Nephron progenitor cell (in vitro differentiated cells): Measurements from ENCODE around the gene WNT11.

ENCODE experiments used
- DNase-seq: peaks from one replicate; pipeline ENCODE4 v3.0.0; 2021
- H3K27ac Mint-ChIP-seq: 2 replicates; pipeline ENCODE4 v1.8.0; 2021; ENCODE audit warnings: mild to moderate bottlenecking, moderate library complexity, mixed read lengths
- H3K27me3 Mint-ChIP-seq: 2 replicates; pipeline ENCODE4 v1.8.0; 2021; ENCODE audit warnings: mild to moderate bottlenecking, low read depth, mixed read lengths; ENCODE audit not compliant: poor library complexity
- H3K36me3 Mint-ChIP-seq: 2 replicates; pipeline ENCODE4 v1.8.0; 2021; ENCODE audit warnings: low read depth, mixed read lengths
- H3K4me1 Mint-ChIP-seq: 2 replicates; pipeline ENCODE4 v1.8.0; 2021; ENCODE audit warnings: mixed read lengths
- H3K4me3 Mint-ChIP-seq: 2 replicates; pipeline ENCODE4 v1.8.0; 2021; ENCODE audit warnings: mild to moderate bottlenecking, moderate library complexity, mixed read lengths
- H3K9me3 Mint-ChIP-seq: 2 replicates; pipeline ENCODE4 v1.8.0; 2021; ENCODE audit warnings: mild to moderate bottlenecking, moderate library complexity, mixed read lengths
- TF ChIP-seq, protein P1 (sequence below): fragments of 200-600 bp; sonication (generic); IDR thresholded peaks from 2 replicates; pipeline ENCODE4 v1.5.0; 2021; ENCODE audit warnings: antibody characterized with exemption

WNT11 gene

DNA sequence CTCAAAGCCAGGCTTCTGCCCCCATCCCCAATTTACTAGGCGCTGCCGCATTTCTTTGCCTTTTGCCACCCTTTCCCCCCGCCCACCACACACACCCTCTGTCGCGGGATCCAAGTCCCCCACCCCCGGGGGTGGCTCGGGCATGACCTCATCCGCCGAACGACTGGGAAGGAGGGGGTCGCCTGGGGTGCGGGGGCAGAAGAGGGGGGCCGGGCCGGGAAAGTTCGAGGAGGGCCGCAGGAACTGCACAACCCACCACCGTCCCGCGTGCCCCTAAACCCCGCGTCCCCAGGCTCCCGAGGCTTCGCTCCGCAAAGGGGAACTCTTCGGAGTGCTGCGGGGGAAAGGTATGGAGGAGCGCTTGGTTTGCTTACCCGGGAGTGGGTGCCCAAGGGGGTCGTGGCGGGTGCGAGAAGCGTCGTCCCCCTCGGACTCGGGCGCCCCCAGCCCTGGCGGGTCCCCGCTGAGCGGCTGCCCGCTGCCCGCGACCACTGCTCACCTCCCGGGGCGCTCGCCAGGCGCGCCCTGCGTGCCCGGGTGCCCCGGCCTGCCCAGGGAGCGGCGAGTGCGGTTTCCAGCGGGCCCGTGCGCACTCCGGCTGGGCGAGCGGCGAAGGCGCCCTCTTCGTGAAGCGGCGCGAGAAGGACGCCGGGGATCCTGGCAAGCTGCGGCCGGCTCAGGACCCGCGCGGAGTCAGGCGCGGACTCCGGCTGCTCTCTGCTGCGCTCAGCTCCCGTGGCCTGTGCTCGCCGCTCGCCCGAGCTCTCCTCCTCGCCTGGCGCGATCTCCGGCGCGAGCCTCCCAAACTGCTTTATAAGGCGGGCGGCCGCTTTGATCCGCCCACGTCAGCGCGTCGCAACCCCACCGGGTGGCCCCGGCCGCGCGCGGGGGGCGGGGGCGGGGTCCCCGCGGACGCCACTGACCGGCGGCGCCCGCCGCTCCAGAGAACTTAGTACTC, 4.0 kb upstream of the WNT11 start:
- peak overlapping the region; percentile 78 for H3K4me3 Mint-ChIP-seq
- H3K9me3 Mint-ChIP-seq, result no peaks in the 10 kb centered on the region
- H3K27me3 Mint-ChIP-seq, result peaks cover 93% of the 10 kb centered on the region
- no peak overlapping the region for H3K27ac Mint-ChIP-seq
- DNase-seq, result peak; percentile 73
- TF ChIP-seq, protein P1, sequence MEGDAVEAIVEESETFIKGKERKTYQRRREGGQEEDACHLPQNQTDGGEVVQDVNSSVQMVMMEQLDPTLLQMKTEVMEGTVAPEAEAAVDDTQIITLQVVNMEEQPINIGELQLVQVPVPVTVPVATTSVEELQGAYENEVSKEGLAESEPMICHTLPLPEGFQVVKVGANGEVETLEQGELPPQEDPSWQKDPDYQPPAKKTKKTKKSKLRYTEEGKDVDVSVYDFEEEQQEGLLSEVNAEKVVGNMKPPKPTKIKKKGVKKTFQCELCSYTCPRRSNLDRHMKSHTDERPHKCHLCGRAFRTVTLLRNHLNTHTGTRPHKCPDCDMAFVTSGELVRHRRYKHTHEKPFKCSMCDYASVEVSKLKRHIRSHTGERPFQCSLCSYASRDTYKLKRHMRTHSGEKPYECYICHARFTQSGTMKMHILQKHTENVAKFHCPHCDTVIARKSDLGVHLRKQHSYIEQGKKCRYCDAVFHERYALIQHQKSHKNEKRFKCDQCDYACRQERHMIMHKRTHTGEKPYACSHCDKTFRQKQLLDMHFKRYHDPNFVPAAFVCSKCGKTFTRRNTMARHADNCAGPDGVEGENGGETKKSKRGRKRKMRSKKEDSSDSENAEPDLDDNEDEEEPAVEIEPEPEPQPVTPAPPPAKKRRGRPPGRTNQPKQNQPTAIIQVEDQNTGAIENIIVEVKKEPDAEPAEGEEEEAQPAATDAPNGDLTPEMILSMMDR, result no peak
- H3K36me3 Mint-ChIP-seq, result no peaks in the 10 kb centered on the region
- peaks cover 15% of the 10 kb centered on the region for H3K4me1 Mint-ChIP-seq

DNA sequence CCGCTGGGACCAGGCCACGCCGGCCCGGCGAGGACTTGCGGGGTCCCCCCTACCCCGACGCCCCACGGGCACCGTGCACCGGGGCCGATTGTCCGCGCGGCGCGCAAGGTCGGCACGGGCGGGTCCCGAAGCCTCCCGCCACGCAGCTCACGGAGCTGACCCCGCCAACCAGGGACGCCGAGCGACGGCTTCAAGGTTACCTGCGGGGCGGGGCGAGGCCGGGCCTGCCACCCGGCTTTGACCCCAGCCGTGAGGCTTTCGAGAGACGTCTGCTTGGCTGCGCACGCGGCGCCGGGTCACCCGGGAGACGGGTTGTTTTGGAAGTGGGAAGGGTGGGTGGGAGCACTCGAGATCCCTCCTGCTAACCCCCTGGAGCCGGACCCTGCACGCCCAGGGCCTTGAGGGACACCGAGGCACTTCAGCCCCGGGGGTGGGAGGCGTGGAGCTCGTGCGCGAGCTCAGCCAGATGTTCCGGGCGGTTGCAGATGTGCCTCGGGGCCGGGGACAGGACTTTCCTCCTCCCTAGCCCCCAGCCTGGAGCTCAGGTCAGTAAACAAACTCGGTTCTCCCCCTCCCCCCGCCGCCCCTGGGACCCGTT, 3.2 kb upstream of the WNT11 start:
- Mint-ChIP-seq H3K27me3 (peaks cover 96% of the 10 kb centered on the region), H3K4me1 (peaks cover 19% of the 10 kb centered on the region), H3K9me3 (no peaks in the 10 kb centered on the region), H3K4me3 (peak overlapping the region; percentile 71), H3K27ac (no peak overlapping the region), H3K36me3 (no peaks in the 10 kb centered on the region)
- DNase-seq, result peak; percentile 58
- TF ChIP-seq, protein P1, result no peak

DNA sequence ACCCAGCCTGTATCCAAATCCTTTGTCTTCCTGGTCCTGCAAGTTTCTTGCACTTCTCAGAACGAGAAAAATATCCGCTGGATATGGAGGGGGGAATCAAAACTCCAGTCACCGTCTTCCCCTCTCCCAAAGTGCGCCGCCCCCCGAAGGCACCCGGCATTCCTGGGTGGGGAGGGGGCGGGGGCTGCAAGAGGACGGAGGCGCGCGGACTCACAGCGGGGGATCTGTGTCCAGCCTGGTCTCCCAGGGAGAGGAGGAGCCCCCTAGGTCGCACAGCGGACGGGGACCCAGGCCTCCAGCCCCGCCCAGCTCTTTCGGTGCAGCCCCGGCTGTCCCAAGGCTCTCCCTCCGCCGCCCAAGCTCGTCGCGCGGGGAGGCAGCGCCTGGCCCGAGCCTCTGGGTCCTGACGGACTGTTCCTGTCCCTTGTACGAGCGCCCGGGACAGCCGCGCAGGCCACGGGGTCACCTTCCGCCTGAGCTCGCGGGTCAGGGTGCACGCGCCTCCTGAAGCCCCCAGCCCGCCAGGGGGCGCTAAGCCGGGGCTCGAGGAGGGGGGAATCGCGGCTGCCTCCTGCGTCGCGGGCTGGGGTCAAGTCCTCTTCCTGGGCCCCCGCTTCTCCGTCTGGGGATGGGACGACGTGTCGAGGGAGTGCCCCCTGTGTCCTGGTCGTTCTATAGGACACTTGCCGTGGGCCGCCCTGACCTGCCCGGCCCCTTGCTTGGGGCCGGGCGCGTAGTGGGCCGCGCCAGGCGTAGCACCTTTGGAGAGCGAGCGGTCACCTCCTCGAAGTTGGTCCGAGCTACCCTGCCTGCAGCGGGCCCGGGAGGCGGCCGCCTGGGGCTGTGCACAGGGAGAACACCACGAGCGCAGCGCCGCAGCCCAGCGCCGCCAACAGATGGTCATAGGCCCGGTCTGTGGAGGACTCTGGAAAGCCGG, 2.4 kb upstream of the WNT11 start:
- H3K36me3 Mint-ChIP-seq, result no peaks in the 10 kb centered on the region
- peak; percentile 86 for DNase-seq
- H3K9me3 Mint-ChIP-seq, result no peaks in the 10 kb centered on the region
- H3K27ac Mint-ChIP-seq, result no peak overlapping the region
- peaks cover 19% of the 10 kb centered on the region for H3K4me1 Mint-ChIP-seq
- H3K4me3 Mint-ChIP-seq, result peak overlapping the region; percentile 71
- TF ChIP-seq, protein P1, result peak; percentile 97
- peaks cover 97% of the 10 kb centered on the region for H3K27me3 Mint-ChIP-seq

DNA sequence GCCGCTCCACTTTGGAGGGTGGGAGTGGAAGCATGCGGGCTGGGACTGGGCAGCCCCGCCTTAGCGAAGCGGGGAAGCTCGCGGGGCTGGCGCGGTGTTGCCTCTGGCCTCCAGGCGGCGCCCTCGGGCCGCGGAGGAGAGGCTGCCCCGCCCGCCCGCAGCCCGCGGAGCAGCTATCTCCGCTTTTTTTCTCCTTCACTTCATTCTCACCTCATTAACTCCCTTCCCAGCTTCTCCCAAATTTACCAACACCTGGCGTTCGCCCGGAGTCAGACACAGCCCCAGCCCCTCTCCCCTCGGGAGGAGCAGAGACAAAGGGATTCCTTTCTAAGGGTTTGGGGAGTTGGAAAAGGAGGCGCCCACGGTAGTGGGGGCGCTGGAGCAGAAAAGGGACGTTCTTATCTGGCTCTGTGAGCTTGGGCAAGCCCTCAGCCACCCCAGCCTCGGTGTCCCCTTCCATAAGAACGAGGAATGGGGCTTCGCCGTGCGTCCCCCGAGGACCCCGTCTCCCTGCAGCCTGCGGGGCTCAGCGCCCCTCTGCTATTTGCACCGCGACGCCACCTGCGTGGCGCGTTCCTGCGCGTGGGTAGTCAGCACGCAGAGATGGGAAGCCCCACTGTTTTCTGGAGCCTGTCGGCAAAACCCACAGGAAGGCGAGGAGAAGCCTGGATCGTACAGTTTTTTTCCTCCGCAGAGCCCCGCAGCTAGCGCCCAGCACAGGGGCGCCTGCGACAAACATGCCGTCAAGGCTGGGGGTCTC, 1.5 kb upstream of the WNT11 start:
- peak; percentile 89 for DNase-seq
- peak overlapping the region; percentile 76 for H3K4me3 Mint-ChIP-seq
- H3K4me1 Mint-ChIP-seq, result peaks cover 19% of the 10 kb centered on the region
- H3K36me3 Mint-ChIP-seq, result no peaks in the 10 kb centered on the region
- H3K9me3 Mint-ChIP-seq, result no peaks in the 10 kb centered on the region
- peaks cover 97% of the 10 kb centered on the region for H3K27me3 Mint-ChIP-seq
- TF ChIP-seq, protein P1, result peak; percentile 97
- H3K27ac Mint-ChIP-seq, result no peak overlapping the region

DNA sequence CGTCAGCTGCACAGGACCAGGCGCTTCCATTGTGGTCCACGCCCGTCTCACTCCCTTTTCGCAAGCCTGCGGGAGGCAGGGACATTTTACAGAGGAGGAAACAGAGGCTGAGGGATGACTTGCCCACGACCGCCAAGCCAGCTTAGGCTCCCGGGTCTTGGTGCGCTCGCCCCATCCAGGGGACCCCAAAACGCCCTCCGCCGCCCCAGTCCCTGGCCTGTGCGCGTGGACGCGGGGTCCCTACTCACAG, 300 bp downstream of the WNT11 start:
- Mint-ChIP-seq H3K9me3 (no peaks in the 10 kb centered on the region), H3K36me3 (no peaks in the 10 kb centered on the region), H3K4me3 (peak overlapping the region; percentile 76), H3K27me3 (peaks cover 97% of the 10 kb centered on the region), H3K27ac (no peak overlapping the region), H3K4me1 (peaks cover 19% of the 10 kb centered on the region)
- DNase-seq, result no peak
- TF ChIP-seq, protein P1, result no peak
